ENCODE measurements around the gene ARID1B. TPM values are rescaled to one million over a fixed set of nuclear protein-coding genes. Genes with fewer than 3 reads are reported as not detected.

The ARID1B gene
- total and polyA plus RNA-seq, 7 donors = 8.4 to 115 (median 69.6) TPM

DNA sequence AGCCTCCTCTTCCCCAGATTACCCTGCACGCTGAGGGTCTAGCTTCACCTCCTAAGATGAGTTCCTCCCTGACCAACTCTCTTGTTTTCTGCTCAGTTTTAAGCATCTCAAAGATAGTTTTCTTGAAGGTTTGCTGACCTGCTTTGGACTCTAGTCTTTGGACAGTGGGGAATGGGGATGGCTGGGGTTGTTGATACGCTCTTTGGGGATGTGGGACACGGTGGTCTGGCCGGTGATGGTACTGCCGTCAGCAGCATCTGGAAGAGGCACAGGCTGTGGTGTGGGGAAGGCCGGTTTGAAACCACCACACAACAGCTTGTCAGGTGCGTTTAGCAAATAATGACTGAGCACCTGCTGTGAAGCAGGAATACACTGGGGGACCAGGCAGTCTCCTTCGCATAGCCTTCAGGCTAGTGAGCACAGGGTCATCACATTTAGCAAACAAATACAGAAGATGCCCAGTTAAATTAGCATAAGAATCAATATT is 452.0 kb downstream of the ARID1B start:
- H3K4me3 ChIP-seq = no peak overlapping the region
- 53 to 64% methylated on average over 8 of the region's 8 CpGs for whole genome bisulfite sequencing, 2 donors
- H3K36me3 ChIP-seq = no peaks in the 10 kb centered on the region
- intact Hi-C loops (cut with DNase I) = no loop called here
- peak; percentile 47 for DNase-seq
- H3K4me1 ChIP-seq = peaks cover 0 to 18% (median 12%) of the 10 kb centered on the region in 4 donors
- H3K27me3 ChIP-seq = no peaks in the 10 kb centered on the region
- H3K27ac ChIP-seq = no peak overlapping the region
- no peaks in the 10 kb centered on the region for H3K9me3 ChIP-seq
- TF ChIP-seq EP300 (IDR thresholded peaks at IDR 0.05) (no peak), POLR2AphosphoS5 (IDR thresholded peaks at IDR 0.05) (no peak), POLR2A (IDR thresholded peaks at IDR 0.05) (no peak)
- TF ChIP-seq, protein P1, sequence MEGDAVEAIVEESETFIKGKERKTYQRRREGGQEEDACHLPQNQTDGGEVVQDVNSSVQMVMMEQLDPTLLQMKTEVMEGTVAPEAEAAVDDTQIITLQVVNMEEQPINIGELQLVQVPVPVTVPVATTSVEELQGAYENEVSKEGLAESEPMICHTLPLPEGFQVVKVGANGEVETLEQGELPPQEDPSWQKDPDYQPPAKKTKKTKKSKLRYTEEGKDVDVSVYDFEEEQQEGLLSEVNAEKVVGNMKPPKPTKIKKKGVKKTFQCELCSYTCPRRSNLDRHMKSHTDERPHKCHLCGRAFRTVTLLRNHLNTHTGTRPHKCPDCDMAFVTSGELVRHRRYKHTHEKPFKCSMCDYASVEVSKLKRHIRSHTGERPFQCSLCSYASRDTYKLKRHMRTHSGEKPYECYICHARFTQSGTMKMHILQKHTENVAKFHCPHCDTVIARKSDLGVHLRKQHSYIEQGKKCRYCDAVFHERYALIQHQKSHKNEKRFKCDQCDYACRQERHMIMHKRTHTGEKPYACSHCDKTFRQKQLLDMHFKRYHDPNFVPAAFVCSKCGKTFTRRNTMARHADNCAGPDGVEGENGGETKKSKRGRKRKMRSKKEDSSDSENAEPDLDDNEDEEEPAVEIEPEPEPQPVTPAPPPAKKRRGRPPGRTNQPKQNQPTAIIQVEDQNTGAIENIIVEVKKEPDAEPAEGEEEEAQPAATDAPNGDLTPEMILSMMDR (IDR thresholded peaks at IDR 0.05) = no peak

- H3K9me3 ChIP-seq = no peaks in the 10 kb centered on the region
- no peak overlapping the region for H3K4me3 ChIP-seq
- peaks cover 0 to 18% (median 12%) of the 10 kb centered on the region in 4 donors for H3K4me1 ChIP-seq
- TF ChIP-seq, protein P1 (IDR thresholded peaks at IDR 0.05) = no peak
- no peak for TF ChIP-seq POLR2AphosphoS5 (IDR thresholded peaks at IDR 0.05)
- TF ChIP-seq POLR2A (IDR thresholded peaks at IDR 0.05) = no peak
- TF ChIP-seq EP300 (IDR thresholded peaks at IDR 0.05) = no peak
- peak; percentile 42 for DNase-seq
- H3K27ac ChIP-seq = no peak overlapping the region
- WGBS, 2 donors = 16 to 62% methylated on average over 8 of the region's 8 CpGs
- no peaks in the 10 kb centered on the region for H3K27me3 ChIP-seq
- H3K36me3 ChIP-seq = no peaks in the 10 kb centered on the region
- intact Hi-C loops (cut with DNase I) = no loop called here
These were observed 452.5 kb downstream of the ARID1B start for GRCh38 chr6:157229713-157230112.

DNA sequence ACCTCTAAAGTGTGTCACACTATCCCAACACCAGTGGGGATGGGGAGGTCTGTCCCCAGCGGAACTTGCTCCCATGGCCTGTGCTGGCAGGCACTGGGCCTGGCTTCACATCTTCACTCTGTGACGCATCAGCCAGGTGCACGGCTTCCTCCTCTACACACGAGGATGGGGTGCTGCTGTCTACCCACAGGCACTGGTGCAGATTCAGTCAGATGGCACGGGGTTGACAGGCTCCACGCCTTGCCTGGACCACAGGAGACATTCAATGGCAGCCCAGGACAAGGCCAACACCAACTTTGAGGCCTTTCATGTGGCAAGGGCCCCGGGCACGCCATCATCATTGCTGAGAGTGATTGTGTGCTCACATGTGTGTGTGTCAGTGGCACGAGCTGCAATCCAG is 453.7 kb downstream of the ARID1B start:
- 89 to 92% methylated on average over 9 of the region's 9 CpGs for WGBS, 2 donors
- Histone ChIP-seq H3K27me3 (peaks cover 0 to 4% (median 0%) of the 10 kb centered on the region in 3 donors), H3K36me3 (no peaks in the 10 kb centered on the region), H3K27ac (no peak overlapping the region), H3K4me3 (no peak overlapping the region), H3K4me1 (peaks cover 0 to 23% (median 17%) of the 10 kb centered on the region in 4 donors), H3K9me3 (no peaks in the 10 kb centered on the region)
- intact Hi-C loops (cut with DNase I) = no loop called here
- DNase-seq = peak; percentile 46
- TF ChIP-seq POLR2AphosphoS5 (IDR thresholded peaks at IDR 0.05) = no peak
- TF ChIP-seq, protein P1 (IDR thresholded peaks at IDR 0.05) = no peak
- no peak for TF ChIP-seq POLR2A (IDR thresholded peaks at IDR 0.05)
- no peak for TF ChIP-seq EP300 (IDR thresholded peaks at IDR 0.05)

DNA sequence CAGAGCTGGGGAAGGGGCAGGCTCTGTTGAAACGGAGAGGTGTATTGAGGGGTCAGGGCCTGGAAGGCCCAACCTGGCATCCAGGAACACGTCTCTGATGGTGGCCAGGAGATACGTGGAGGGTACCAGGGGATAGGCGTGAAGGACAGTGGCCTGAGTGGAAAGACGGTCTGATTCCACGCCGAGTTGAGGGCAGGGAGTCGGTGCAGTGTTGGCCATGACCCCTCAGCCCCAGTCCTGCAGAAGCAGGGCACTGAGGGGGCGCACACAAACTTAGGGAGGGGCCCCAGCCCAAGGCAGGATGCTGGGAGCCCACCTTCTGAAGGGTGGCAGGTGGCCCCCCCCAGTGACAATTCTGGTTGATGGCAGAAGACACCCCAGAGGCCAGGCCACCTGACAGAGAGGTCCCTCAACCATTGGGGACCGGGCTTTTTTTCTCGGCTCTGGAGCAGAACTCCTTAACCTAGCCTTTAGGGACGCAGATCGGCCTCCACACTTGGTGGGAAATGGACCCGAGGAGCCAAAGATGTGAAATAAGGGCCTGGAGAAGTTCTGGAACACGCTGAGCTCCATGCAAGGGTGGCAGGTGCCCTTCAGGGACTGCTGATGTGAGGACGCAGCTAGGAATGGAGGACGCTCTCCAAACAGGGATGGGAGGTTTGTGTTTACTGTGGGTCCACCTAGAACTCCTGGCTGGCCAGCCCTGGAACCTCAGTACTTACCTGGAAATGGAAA is 455.1 kb downstream of the ARID1B start:
- DNase-seq = peak; percentile 57
- intact Hi-C loops (cut with DNase I) = no loop called here

More for the DNA sequence above, 455.1 kb downstream of the ARID1B start:
- TF ChIP-seq, protein P1 (IDR thresholded peaks at IDR 0.05) = no peak
- TF ChIP-seq POLR2AphosphoS5 (IDR thresholded peaks at IDR 0.05) (no peak), POLR2A (IDR thresholded peaks at IDR 0.05) (no peak), EP300 (IDR thresholded peaks at IDR 0.05) (no peak)
- Histone ChIP-seq H3K4me3 (no peak overlapping the region), H3K27me3 (peaks cover 0 to 4% (median 0%) of the 10 kb centered on the region in 3 donors), H3K27ac (no peak overlapping the region), H3K4me1 (peaks cover 0 to 26% (median 23%) of the 10 kb centered on the region in 4 donors), H3K36me3 (no peaks in the 10 kb centered on the region), H3K9me3 (no peaks in the 10 kb centered on the region)
- 95 to 97% methylated on average over 17 of the region's 17 CpGs for WGBS, 2 donors
